SKM-1 (cell line): ENCODE results near the gene HOXB6.

ENCODE experiments used
- DNase-seq: peaks from one replicate; lab custom pipeline; 2025; ENCODE audit not compliant: unreplicated experiment; lab: John Stamatoyannopoulos, UW

HOXB6 gene

DNA sequence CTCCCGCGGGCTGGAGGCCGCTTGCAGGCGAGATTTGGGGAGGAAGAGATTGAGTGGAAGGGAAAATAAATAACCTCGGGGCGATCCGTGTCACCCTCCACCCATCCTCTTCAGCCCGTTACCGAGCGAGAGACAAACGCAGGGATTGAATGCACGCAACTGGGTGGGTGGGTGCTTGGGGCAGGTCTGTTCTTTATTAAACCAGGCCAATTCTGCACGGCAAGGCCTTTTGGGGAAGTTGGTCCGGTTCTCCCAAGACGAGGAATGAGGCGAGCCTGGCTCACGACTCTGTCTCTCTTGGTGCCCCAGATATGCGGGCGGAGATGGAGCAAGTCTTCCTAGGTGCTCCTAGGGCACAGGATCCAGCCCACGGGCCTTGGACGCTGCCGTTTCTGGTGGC lies 6.4 kb upstream of the HOXB6 start:
- no peak for DNase-seq

DNA sequence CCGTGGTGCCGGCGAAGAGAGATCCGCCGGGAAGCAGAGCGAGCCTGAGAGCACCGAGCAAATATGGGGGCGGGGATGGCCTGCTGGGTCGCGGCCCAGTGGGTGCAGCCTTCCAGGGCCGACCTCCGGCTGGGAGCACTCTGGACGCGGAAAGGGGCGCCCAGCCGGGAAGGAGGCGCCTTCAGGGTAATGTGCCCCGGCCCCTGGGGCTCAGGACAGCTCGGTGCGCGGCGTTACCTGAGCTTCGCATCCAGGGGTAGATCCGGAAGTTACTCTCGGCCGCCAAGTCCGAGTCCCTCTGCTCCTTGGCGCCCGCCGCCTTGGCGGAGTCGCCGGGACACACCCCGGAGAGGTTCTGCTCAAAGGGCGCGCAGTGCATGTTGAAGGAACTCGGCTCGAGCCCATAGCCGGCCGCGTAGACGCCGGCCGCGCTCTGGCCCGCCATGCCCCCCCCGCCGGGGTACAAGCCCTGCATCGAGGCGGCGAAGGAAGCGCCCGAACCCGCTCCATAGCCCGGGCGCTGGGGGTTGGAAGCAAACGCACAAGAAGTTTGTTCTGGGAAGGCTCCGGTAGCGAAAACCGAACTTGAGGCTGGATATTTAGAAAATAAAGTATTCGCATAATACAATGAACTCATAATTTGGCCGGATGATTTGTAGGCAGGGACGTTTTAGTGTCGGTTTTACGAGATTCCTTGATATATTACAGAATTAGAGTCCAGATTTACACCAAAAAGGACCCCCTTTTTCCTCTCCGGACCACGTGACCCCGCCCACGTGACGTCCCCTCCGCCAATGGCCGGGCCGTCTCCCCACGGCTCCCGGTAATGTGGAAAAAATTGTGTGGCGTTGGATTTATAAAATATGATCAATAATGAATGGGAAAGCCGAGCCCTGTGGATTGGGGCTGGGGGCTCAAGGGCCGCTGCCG lies 5.8 kb upstream of the HOXB6 start, which contains the start of gene HOXB7:
HOXB7 (minus strand) TSS at position 736 of the 930 bp plus-strand sequence; CDS start at position 637, 99 bp downstream.
- DNase-seq, result no peak

- no peak for DNase-seq
Observed at GRCh38 chr17:48609759-48610281, 5.0 kb upstream of the HOXB6 start.

GRCh38 chr17:48609033-48609432 lies 4.2 kb upstream of the HOXB6 start:
- DNase-seq, result no peak

DNA sequence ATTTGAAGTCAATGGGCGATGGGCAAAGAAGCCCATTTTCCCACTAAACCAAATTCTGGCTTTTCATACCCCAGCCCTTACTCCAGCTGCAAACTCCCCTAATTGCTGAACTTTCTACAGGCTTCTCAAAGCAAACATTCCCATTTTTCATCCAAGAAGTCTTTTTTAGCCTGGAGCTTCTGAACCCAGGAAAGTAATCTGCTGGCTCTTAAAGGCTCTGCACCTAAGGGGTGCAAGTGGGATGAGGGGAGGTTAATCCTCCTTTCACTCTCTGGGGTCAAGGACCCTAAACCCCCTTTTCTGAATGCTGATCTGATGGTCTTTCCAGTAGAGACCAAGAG lies 3.7 kb upstream of the HOXB6 start:
- no peak for DNase-seq

DNA sequence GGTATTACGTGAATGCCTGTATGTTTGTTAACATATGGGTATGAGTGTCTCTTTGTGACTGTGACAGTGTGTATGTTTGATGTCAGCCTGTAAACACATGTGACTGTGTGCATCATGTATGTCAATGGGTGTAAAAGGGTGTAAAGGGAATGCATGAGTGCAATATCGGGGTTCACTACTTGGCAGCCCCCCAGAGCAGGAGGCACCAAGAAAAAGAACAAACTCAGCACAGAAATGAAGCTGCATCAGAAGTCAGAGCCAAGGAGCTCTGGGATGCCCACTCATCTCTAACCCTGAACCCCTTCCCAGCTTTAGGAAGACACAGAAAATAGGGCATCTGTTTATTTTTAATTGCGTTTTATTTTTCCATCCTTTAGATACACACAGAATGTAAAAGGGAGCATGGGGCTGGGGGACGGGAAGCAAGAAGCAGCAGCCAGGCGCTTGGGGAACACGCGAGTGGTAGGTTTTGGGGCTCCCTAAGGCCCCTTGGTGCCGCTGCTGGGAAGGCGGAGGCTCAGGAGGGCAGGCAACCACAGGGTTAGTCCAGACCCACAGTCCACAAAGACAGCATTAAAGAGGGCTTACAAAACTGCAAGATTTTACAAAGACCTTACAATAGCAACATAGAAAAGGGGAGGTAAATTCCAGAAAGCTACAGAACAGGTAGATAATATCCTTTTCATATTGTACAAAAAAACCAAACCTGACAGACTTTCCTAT lies 2.3 kb upstream of the HOXB6 start:
- no peak for DNase-seq

GRCh38 chr17:48605991-48606891 lies 1.5 kb upstream of the HOXB6 start:
- DNase-seq, result no peak

DNA sequence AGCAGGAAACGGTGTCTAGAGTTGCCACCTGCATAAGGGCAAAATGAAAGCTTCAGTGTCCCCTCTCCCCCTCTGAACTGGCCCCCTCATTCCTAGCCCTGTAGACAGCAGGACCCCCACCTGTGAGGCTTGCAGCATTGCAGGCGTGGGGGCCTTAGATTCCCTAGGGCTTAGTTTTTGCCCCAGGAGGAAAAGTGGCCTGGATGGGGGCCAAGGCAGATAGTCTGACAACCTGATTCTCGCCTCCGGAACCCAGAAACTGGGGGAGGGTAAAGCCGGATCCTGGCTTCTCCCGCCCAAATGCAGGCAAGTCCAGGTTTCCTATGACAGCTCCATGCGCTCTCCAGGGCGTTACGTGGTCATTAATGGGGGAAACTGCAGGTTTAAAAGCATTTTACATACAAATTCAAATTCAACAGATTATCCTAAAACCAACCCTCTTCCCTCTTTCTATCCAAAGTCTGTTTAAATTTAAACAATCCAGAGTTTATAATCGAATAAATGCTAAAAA lies 678 bp upstream of the HOXB6 start:
- DNase-seq, result no peak

- no peak for DNase-seq
Observed at GRCh38 chr17:48603959-48604769, 622 bp downstream of the HOXB6 start.

DNA sequence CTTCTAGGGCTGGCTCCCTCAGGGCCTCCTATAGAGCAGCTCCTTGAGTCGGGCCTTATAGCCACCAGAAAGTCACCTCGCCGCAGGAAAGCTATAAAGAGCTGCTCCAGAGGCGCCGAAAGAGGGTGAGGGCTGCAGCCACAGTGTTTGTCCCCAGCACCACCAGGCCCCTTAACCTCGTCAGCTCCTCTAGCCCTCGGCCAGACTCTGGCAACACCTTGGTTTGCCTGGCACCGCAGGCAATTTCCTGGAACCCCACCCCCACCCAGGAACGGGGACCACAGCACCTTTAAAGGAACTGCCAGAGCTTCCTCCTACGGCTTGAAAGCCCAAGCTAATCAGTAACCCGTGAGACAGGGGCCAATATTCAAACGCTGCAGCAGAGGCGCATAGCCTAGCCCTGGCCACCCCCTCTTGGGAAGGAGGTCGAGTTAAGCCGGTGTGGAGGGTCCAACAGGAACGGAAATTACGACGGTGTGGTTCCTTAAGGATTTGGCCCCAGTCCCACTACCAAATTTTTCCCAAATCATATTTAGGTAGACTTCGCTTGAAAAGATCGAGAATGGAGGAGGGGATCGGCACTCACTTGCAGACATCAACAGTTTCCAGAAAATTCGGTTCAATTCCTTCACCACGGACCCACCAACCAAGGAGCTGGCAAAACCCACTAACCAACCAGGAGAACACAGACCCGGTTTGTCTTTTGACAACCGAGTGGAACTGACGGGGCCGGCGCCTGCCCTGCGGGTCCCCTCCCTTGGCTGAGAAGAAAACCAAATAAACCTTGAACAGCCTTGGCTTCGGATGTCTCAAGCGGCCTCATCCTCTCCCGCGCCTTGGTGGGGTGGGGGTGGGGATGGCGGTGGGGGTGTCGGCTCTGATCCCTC lies 3.0 kb downstream of the HOXB6 start:
- DNase-seq, result no peak

GRCh38 chr17:48601207-48601538 lies 3.6 kb downstream of the HOXB6 start:
- DNase-seq, result no peak

DNA sequence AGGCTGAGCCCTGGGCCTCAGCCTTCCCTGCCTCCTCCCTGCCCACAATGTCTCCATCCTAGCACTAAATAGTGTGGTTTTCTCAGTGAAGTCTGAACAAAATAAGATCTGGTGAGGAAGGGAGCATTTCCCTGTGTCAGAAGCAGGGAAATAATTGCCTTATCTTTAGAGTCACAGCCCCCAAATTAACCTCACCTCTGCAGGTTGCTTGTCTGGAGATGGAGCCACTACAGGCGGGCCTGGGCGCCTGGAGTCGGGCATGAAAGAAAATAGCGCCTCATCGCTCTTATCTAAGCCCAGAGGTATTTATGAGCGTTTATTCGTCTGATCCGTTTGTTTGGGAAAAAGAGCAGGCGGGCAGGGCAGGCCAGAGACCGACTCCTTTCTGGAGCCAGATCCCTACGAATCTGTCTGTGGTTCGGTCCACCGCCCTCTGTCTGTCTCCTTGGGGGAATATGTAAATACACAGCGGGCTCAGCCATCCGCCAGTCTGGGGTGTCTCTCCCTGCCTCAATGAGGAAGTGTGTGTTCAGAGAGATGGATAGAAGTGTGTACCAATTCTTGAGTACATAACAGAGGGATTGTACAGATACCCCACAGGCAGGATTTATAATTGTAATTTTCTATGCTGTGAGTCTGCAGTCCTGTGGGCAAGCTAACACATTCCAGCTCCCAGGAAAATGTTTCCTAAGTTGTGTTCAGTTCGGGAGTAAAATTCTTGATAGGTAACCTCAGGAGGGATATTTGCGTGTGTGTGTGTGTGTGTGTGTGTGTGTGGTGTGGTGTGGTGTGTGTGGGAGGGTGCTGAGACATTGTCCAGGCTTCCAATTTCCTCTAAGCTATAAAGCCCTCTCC lies 4.3 kb downstream of the HOXB6 start:
- DNase-seq, result no peak

DNA sequence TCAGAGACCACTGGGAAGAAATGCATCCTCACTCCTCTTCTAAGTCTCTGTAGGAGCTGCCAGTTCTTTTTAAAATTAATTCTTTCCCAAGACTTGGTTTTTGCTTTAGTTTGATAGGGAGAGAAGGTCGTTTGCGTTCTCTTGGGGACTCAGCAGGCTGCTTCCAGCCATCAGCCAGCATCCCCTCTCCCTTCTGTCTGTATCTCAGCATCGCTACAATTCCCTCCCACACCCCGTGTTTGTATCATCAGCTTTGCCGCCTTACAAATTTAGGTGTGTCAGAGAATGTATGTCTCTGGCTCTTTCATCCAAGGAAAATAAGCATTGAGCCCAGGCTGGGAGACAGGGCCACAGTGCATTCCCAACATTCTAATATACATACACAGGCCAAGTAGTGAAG lies 5.4 kb downstream of the HOXB6 start:
- DNase-seq, result no peak

GRCh38 chr17:48598736-48599135 lies 6.0 kb downstream of the HOXB6 start:
- DNase-seq, result no peak

DNA sequence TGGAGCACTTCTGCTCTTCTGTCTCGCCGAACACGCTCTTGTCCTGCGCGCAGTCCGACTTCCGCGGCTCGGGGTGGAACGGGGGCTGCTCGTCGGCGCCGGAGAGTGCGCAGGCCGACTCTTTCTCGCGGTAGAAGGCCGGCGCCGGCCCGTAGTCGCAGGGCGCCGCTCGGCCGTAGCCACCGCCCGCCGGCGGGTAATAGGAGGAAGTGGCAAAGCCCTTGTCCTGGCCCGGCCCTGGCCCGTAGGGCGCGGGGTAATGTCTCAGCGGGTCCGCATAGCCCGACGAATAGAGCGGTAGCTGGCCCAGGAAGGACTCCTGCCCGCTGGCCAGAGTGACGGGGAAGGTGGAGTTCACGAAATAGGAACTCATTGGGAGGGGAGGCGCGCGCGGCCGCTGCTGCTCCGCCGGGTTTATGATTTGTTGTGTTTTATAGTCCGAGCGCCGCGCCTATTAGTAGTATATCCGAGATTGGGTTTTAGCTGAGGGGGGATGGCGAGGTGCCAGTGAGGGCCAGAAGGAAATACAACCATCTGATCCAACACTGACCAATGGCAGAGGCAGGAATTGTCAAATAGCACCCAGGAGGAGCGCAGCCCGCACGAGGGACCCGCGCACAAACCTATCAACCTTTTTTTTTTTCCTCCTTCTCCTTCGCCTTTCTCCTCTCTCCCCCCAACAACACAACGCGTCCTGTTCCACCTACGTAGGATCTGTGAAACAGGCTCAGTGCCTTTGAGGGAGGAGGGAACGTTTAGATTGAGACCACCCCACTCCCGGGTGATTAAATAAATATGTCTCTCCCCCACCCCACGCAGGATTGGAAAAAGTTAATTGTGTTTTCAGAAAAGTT lies 6.8 kb downstream of the HOXB6 start:
- DNase-seq, result no peak

DNA sequence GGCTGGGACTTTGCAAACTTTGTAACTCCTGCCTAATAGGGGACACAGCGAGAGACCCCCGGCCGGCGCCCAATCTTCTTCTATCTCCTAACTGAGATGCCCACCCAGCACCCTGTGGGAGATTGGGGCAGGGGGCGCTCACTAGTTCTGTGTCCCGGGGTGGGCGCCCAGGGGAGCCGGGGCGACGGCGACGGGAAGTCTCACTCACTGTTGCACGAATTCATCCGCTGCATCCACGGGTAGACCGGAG lies 7.3 kb downstream of the HOXB6 start:
- no peak for DNase-seq

DNA sequence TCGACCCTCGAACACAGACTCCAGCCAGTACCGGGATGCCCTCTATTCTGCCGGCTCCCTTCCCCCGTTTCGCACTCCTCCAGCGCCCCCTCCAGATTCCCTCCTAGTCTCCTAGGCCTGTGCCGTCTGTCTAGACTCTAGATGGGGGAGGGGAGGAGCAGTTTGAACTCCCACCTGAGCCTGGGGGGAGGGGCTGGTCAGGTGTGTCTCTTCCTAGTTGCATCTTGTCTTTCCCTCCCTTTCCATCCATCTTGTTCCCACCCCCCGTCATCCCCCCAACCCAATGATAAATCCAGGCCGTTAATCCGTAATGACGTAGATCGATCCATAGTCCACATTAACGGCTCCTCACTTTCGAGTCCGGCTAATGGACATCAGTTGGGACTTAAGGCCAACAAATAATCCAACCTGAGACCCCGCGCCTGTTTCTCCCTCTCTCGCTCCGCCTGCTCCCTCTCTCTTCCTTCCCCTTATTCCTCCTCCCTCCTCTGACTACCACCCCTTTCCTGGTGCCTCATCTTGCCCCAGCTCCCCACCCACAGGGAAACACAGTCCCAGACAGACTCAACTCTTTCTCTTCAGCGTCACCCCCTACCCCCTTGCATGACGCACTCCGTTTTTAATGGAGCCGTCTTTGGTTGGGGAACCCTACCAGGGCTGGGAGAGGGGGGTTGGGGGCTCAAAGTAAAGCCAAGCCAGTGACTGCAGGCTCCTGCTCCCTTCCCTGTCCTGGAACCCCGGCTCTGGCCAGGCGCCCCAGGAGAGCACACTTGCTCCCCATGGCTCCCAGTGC lies 7.9 kb downstream of the HOXB6 start:
- DNase-seq, result no peak
